HL-60/S4 treated with phorbol 12-myristate 13-acetate at 8.2 ng/mL for 4 days and 3 days (cell line): ENCODE data around the gene FBXL19.

Experiments used
- in situ Hi-C: fragments of 300-500 bp; cut with MboI; formaldehyde crosslinking; loops from 2 replicates; pipeline ENCODE4 v1.15.0; 2022; ENCODE audit warnings: low sequenced_read_pairs

The FBXL19 gene

GRCh38 chr16:30894540-30895368, 28.6 kb upstream of the FBXL19 start:
- in situ Hi-C loops: no loop called here

- in situ Hi-C loops: no loop called here
Measured at GRCh38 chr16:30895627-30896260, 27.6 kb upstream of the FBXL19 start.

GRCh38 chr16:30896261-30896888, 27.0 kb upstream of the FBXL19 start, which contains the start of gene CTF1:
Gene CTF1, plus strand, starts transcription at chr16:30896614. Its CDS starts 30 bp downstream, at chr16:30896644.
- in situ Hi-C loops: no loop called here

- in situ Hi-C loops: no loop called here
Measured at GRCh38 chr16:30896889-30897733, 26.3 kb upstream of the FBXL19 start.

GRCh38 chr16:30899794-30900193, 23.6 kb upstream of the FBXL19 start:
- in situ Hi-C loops: loop anchor here (10.0 kb wide), 1 partner anchor 55 kb away; no protein-coding TSS in a partner anchor

GRCh38 chr16:30900588-30900987, 22.8 kb upstream of the FBXL19 start:
- in situ Hi-C loops: loop anchor here (10.0 kb wide), 1 partner anchor 56 kb away; no protein-coding TSS in a partner anchor

- in situ Hi-C loops: loop anchor here (10.0 kb wide), 1 partner anchor 57 kb away; no protein-coding TSS in a partner anchor
Measured at GRCh38 chr16:30901201-30902028, 22.0 kb upstream of the FBXL19 start.

GRCh38 chr16:30902029-30902972, 21.1 kb upstream of the FBXL19 start:
- in situ Hi-C loops: loop anchor here (10.0 kb wide), 1 partner anchor 58 kb away; no protein-coding TSS in a partner anchor

- in situ Hi-C loops: loop anchor here (10.0 kb wide), 1 partner anchor 58 kb away; no protein-coding TSS in a partner anchor
Measured at GRCh38 chr16:30903002-30903401, 20.4 kb upstream of the FBXL19 start.

- in situ Hi-C loops: loop anchor here (10.0 kb wide), 1 partner anchor 59 kb away; no protein-coding TSS in a partner anchor
Measured at GRCh38 chr16:30903596-30903995, 19.8 kb upstream of the FBXL19 start.

GRCh38 chr16:30904114-30904780, 19.1 kb upstream of the FBXL19 start:
- in situ Hi-C loops: loop anchor here (10.0 kb wide), 1 partner anchor 59 kb away; no protein-coding TSS in a partner anchor

GRCh38 chr16:30907064-30907463, 16.3 kb upstream of the FBXL19 start:
- in situ Hi-C loops: loop anchor here (10.0 kb wide), 1 partner anchor 62 kb away; no protein-coding TSS in a partner anchor

GRCh38 chr16:30910427-30911029, 12.8 kb upstream of the FBXL19 start:
- in situ Hi-C loops: no loop called here

GRCh38 chr16:30912794-30913412, 10.5 kb upstream of the FBXL19 start:
- in situ Hi-C loops: no loop called here

GRCh38 chr16:30914830-30915229, 8.5 kb upstream of the FBXL19 start:
- in situ Hi-C loops: no loop called here

- in situ Hi-C loops: no loop called here
Measured at GRCh38 chr16:30918614-30919013, 4.8 kb upstream of the FBXL19 start.

- in situ Hi-C loops: no loop called here
Measured at GRCh38 chr16:30920891-30921290, 2.5 kb upstream of the FBXL19 start.
